Activated T-cell treated with anti-CD3 and anti-CD28 coated beads for 1 hour (primary cell): ENCODE results near the gene BRD1.
"Not testable (repeated sequence)": the region's sequence is repeated elsewhere in the genome, so short reads cannot be mapped to it uniquely, and the experiment has no call there.

ENCODE experiments used
- DNase-seq: peaks from one replicate; pipeline ENCODE4 v3.0.0-alpha.2; 2020; ENCODE audit warnings: low read depth

BRD1 gene

DNA sequence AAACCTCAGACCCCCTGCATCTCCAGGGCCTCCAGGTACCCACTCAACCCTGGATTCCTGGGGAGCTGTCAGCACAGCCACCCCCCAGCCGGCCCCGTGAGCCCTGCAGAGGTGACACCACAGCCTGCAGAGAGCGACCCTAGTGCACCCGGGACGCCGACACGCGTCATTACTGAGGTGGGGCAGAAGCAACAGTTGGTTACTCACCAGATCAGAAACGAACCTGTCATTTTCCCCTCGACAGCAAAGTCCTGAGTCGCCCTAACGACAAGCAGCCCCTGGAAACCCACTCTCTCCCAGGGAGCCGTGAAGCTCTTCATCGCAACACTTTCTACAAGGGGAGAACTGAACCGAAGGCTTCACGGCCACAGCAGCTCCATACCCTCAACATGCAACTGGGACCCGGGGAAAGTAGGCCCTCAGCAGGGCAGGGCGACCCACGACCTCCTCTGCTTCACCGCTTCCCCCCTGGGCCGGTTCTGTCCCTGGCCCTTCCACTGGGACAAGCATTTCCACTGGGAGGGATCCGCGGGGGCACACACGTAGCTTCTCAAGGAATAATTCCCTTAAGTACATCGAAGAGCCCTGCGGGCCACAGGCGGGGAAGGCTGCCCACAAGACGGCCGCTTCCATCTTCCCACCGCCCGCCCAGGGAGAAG lies 1.6 kb downstream of the BRD1 start:
- peak; percentile 54 for DNase-seq

DNA sequence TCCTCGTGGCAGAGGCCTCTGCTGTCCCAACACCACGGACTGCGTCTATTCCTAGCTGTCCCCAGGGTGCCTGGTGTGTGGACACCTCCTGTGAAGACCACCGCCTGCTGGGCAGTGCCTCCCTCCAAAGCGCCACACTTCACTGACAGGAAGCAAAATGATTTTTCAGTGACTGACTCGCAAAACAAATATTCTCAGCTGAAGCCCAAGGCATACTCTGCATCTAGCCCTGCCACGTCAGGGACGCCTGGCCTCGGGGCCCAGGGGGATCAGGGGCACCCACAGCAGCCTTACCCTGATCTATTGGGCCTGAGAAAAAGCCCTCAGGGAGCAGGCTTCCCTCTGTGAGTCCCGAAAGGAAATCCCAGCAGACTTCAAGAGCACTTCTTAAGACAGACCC lies 2.2 kb downstream of the BRD1 start:
- DNase-seq = no peak

- no peak for DNase-seq
Measured at GRCh38 chr22:49824936-49825335, 2.7 kb downstream of the BRD1 start.

GRCh38 chr22:49824185-49824925 lies 3.3 kb downstream of the BRD1 start:
- no peak for DNase-seq

DNA sequence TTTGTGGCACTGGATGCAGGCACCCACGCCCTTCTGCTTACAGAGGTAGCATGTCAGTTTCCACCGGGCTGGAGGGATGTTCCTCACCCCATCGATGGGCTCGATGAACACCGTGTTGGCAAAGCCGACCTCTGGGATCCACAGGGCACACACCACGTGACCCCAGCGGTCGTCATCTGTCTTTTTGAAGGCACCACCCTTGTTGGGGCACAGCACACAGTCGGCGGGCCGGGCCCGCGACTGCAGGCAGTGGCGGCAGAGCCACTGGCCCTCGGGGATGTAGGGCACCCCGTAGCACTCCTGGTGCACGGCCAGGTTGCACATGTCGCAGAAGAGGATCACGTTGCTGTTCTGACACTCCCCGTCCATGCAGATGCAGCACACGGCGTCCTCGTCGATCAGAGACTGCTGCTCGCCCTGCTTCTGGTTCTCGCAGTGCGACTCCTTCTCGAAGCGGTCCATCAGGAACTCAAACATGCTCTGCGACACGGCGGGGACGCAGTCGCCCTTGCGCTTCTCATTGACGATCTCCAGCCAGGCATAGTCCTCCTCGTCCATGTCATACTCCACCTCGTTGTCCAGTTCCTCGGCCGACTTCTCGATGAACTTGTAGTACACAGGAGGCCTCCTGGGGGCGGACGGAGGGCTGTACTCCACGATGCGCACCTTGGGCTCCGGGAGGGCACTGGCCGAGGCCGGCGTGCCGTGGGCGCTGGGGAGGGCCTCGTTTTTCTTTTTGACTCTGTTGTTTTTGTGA lies 4.2 kb downstream of the BRD1 start:
- DNase-seq = no peak

DNA sequence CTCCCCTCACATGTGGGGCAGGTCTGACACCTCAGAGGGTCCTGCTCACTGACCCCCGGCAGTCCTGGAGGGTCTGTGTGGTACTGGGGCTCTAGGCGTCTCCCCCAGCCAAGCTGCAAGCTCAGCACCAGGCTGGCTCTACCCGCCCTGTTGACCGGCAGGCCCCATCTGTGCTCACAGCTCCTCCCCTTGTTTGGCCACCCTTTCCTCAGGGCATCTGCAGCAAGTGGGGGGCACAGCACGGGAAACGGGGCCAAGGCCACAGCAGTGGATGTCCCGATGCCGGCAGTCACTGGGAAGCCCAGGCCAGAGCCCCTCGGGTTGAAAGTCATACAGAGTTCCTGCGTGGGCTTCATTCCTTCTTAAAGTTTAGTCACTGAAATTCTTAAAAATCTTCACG lies 5.9 kb downstream of the BRD1 start:
- DNase-seq = not testable (repeated sequence)

DNA sequence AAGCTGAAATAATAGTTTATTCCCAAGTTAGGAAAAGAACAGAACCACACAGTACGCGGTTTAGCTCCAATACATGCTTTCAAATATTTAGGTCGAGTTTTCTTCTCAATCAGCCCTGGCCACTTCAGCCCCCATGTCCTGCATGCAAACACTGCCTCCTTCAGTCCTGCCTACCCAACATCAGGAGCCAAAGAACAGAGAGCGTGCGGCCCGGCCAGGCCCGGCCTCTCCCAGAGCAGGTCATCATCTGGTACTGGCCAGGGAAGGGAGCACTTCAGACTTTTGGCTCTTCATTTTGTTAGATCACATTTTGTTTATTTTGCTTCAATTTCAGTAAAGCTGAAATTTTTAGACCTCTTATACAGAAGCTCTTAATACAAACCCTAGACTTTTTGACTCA lies 6.7 kb downstream of the BRD1 start:
- no peak for DNase-seq

DNA sequence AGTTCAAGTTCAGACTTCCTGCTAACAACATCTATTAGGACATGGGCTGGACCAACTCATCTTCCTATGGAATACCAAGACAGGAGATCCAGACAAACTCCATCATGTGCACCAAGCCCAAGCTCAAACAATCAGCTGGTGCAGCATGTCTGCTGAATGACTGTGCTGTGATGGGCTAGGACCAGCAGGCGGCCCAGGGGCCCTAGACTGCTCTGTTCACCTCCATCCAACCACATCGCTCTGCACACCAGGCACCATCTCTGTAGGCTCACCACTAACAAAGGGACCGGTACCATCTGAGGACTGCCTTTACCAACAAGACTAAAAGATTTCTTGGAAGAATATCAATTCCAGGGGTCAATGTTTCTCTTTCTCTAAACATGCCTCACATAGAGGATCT lies 10.3 kb downstream of the BRD1 start:
- no peak for DNase-seq

DNA sequence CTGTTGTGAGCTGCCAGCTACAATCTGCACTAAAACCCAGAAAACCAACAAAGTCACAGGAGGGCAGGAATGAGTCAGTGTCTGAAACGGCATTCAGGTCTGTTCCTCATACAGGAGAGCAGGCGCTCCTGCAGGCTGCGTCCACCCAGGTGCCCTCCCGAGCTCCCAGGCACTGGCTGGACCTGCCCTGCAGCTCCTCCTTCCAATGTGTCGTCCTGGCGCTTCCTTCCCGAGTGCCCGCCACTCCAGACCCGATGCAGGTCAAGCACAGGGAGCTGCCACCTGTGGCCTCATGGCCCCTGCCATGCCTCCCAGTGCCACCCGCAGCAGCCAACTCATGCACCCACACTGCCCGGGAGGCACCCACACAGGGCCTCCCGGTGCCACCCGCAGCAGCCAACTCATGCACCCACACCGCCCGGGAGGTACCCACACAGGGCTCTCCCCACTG lies 12.0 kb downstream of the BRD1 start:
- no peak for DNase-seq

DNA sequence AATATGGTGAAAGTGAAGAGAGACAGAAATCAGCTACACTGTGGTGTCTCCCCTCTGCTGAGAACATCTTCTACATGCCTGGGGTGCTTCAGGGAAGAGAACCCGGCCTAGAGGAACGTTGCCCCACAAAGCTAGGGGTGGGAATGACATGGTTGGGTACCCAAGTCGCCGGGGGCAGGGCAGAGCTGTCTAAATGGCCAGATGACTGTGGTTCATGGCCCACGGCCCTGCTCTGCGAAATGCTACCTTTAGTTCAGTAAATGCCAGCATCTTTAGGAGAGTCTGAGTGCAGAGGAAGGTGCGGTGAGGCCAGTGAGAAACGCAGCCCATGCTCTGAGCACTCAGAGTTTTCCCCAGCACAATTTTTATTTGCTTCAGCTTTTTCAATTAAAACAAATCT lies 12.8 kb downstream of the BRD1 start:
- no peak for DNase-seq

DNA sequence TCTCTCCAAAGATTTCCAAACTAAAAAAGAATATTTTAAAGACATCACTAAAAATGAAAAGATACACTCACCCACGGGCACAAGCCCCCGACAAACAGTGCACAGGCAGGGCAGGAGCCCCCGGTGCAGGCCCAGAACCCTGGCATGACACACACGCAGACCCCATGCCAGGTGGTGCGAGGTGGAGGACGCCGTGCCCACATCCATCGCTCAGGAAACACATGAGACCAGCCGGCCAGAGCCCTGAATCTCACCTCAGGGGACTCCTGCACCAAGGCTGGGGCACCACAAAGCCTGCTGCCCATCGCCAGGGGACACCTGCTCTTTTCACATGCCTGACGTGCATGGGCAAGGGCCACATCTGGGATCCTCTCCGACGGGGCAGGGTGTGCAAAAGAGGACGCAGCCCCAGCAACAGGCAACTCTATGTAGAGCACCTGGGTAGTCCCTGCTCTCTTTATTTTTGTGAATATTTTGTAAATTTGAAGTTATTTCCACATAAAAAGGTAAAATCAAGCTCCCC lies 13.4 kb downstream of the BRD1 start:
- DNase-seq = no peak

DNA sequence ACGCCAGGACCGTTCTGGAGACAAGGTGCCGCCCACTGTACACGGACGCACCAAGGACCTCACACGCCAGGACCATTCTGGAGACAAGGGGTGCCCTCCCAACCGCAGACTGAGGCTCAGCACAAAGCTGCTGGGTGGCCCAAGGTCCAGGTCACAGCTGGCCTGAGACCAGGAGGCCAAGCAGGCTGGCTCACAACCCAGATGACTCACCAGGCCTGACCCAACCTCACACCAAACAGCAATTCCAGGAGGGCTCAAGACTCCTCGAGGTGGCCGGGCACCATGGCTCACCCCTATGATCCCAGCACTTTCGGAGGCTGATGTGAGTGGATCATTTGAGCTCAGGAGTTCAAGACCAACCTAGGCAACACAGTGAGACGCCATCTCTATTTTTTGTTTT lies 14.8 kb downstream of the BRD1 start:
- no peak for DNase-seq

DNA sequence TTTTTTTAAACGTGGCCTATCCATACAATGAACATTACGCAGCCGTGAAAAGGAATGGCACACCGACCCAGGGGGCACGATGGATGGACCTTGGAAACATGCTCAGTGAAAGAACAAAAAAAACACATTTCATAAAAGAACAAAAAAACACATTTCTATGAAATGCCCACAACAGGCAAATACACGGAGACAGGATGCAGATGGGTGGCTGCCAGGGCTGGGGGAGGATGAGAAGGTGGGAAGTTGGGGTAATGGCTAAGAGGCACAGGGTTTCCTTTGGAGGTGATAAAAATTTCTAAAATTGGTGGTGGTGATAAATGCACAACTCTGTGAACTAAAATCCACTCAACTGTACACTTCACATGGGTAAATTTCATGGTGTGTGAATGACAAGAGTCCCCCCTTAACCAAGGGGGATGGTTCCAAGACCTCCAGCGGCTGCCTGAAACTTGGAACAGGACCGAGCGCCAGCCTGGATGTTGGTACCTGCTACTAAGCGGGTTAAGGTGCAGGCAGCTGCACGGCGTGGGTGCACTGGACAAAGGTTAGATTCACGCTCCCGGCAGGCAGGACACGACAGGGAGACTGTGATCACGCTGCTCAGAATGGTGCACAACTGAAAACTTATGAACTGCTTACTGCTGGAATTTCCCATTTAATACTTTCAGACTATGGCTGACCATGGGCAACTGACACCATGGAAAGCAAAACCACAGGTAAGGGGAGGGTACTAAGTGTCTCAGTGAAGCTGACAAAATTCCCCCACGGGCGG lies 16.5 kb downstream of the BRD1 start:
- DNase-seq = no peak

DNA sequence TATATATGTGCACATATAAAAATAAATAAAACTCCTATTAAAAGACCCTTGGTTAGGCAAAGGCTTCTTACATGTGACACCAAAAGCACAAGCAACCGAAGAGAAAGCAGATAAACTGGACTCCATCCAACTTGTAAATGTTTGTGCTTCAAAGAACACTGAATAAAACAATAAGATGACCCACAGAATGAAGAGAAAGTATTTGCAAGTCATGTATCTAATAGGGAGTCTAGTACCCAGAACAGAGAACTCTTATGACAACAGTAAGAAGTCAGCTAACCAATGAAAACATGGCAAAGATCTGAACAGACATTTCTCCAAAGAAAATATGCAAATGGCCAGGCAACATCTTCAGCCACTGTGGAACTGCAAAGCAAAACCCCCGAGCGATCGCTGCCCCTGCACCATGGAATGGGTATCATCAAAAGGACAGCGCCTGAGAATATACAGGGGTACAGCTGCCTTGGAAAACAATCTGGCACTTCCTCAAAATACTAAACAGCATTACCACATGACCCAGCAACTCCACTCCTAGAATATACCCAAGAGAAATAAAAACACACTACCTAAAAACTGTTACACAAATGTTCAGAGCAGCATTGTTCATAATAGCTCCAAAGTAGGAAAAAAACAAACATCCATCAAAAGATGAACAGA lies 17.2 kb downstream of the BRD1 start:
- no peak for DNase-seq

DNA sequence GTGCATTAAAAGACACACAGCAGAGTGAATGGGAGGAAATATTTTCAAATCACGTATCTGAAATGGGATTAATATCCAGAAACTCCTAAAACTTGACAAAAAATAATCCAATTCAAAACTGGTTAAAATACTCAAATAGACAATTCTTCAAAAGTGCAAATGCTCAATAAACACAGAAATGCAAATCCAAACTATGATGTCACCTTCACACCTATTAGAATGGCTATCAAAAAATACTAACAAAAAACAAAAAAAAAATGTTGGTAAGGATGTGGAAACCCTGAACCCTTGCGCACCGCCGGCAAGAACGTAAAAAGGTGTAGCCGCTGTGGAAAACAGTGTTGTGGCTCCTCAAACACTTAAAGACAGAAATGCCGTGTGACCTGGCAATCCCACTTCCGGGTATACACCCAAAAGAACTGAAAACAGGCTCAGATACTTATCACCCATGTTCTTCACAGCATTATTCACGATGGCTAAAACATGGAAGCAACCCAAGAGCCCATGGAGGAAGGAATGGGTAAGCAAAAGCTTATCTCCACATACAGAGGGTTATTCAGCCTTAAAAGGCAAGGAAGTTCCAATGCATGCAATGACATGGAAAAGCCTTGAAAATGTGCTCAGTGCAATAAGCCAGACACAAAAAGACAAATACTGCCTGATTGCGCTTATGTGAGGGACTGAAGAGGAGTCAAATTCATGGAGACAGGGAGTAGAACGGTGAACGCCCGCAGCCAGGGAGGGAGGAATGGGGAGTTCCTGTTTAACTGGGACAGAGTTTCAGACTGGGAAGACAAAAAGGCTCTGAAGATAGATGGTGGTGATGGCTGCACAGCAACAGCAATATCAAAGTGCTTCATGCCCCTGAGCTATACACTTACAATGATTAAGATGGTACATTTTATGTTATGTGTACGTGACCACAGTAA lies 19.6 kb downstream of the BRD1 start:
- peak; percentile 28 for DNase-seq

GRCh38 chr22:49807129-49807528 lies 20.5 kb downstream of the BRD1 start:
- no peak for DNase-seq

GRCh38 chr22:49803737-49804375 lies 23.8 kb downstream of the BRD1 start:
- DNase-seq = no peak

GRCh38 chr22:49803134-49803533 lies 24.5 kb downstream of the BRD1 start:
- DNase-seq = no peak

DNA sequence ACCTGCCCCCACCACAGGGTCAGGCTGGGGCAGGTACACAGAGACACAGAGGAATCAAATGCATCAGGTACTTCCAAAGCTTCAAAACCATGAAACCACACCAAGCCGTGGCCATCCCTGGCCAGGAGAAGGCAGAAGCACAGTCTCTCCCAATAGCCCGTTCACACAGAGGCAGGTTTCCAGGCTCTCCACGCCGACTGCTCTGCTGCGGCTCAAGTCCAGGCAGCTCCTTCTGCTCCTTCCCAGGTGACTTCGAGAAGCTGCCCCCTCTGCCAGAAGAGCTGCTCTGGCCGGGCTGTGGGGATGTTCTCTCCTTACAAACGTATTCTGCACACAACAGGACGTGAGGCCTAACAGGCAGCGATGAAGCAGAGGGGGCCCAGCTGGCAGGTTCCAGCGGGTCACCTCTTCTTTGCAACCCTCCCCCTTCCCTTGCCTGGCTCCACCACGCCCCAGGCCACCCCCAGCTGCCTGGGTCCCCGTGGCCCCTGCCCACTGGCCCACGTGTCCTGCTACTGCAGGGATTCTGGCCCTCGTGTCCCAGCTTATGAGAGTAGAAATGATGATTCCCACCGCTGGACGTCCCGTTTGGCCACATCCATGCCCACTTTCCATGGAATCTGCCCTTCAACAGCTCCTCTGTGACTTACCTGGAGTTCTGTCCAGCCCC lies 26.1 kb downstream of the BRD1 start:
- no peak for DNase-seq
